Neural progenitor cell (in vitro differentiated cells): ENCODE data around the gene NR2C2.

Experiments
- CTCF ChIP-seq: fragments of 200-600 bp; sonication (generic); IDR thresholded peaks from 2 replicates; pipeline ENCODE4 v1.5.1; 2017; ENCODE audit warnings: antibody characterized with exemption, mild to moderate bottlenecking
- EZH2 ChIP-seq: fragments of 200-600 bp; sonication (generic); IDR thresholded peaks from 2 replicates; pipeline ENCODE4 v1.6.1; 2017; ENCODE audit warnings: antibody characterized with exemption, mild to moderate bottlenecking, moderate library complexity

GRCh38 chr3:15091575-15091974 is 144.2 kb downstream of the NR2C2 start:
- TF ChIP-seq EZH2: no peak
- TF ChIP-seq CTCF: no peak
